KOPT-K1 (cell line): ENCODE results near the gene ELFN1.

Experiments used
- H3K27ac ChIP-seq: fragments of 200-600 bp; sonication (generic); 2 replicates; pipeline ENCODE4 v1.5.1; 2016; ENCODE audit warnings: antibody characterized with exemption, mild to moderate bottlenecking, low read depth, low read length; ENCODE audit not compliant: poor library complexity, severe bottlenecking
- H3K36me3 ChIP-seq: fragments of 200-600 bp; sonication (generic); 2 replicates; pipeline ENCODE4 v1.5.1; 2017; ENCODE audit warnings: antibody characterized with exemption, mild to moderate bottlenecking, low read length, moderate library complexity; ENCODE audit not compliant: insufficient read depth
- H3K9me3 ChIP-seq: fragments of 200-600 bp; sonication (generic); 2 replicates; pipeline ENCODE4 v1.5.1; 2017; ENCODE audit warnings: antibody characterized with exemption, low read length, mild to moderate bottlenecking; ENCODE audit not compliant: insufficient read depth, poor library complexity, severe bottlenecking

ELFN1 gene

DNA sequence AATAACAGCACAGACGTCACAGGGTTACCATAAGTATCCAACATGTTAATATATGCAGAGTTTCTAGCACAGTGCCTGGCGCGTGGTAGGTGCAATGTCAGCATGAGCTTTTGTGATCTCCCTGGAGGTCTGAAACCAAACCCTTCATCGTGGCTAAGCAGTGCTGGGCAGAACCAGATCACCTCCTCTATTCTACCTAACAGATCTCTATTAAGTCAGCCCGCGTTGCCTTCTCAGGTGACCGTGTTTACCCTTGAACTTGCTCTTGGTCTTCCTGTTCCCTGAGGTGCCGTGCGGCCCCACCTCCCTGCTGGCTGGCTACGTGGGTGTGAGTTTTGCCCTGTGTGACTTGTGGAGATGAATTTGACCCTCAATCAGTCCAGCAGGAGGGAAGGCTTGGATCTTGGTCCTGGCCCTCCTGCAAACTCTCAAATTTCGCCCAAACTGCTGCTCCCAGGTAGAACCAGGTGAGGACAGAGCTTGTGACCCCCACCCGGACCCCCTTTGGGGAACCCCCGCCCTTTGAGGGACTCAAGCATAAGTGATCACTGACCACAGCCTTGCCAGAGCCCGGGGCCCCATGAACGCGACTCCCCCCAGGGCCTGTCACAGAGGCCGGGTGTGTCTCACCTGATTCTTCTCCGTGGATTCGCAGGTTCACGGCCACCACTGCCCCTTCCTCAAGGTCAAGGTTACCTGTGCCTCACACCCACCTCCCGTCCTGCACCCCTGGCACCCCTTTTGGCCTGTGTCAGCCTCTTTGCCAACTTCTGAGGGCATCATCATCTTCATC, 54.2 kb downstream of the ELFN1 start:
- Histone ChIP-seq H3K27ac (no peak overlapping the region), H3K36me3 (no peaks in the 10 kb centered on the region), H3K9me3 (peaks cover 8% of the 10 kb centered on the region)

DNA sequence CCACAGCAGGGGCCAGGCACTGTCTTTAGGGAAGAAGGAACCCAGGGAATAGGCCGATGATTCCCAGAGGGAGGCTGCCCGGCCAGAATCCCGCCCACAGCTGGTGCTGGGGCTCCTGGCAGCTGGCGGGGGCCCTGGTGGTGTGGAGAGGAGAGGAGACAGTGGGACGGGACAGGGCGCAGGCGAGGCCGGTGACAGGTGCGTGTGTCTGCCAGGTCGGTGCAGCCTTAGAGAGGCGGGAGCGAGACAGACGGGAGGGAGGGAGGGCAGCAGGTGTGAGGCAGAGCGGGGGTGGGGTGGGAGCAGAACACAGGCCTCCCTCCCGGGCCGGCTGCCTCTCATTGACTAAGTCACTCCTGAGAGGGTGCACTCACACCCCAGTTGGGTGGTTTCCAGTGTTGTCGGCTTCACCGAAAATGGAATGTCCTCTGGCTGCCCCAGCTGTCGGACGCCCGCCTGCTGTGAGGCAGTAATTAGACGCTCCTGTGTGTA, 55.2 kb downstream of the ELFN1 start:
- no peak overlapping the region for H3K27ac ChIP-seq
- no peaks in the 10 kb centered on the region for H3K36me3 ChIP-seq

DNA sequence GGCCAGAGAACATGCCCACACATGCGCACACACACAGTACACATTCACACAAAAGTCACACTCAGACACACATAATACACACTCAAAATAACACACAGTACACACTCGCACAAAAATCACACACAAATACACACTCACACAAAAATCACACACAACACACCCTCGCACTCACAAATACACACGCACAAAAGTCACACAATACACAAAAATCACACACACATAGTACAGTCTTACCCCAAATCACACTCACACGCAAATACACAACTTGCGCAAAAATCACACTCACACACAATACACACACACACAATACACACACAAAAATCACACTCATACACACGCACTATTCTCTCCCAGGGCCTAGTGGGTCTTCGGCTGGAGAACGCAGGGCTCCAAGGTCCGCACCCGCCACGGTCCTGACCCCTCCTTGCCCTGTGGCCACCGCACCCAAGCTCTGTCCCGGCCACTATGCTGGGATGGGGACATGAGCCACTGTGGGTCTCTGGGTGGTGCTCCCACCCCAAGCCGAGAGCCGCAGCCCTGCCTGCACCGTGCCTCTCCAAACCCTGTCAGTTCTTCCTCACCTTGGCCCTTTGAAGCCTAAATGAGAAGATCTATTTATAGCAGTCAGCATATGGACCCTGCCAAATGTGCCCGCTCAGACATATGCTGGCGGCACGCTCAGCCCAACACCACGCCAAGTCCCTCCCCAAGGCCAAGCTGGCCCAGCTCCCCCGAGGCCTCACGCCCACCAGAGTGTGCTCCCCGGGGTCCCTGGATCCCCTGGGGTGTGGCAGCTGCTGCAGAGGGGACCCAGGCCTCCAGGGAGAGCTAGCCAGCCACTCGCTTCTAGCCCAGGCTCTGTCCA, 55.9 kb downstream of the ELFN1 start:
- H3K9me3 ChIP-seq = peaks cover 23% of the 10 kb centered on the region
- no peaks in the 10 kb centered on the region for H3K36me3 ChIP-seq
- no peak overlapping the region for H3K27ac ChIP-seq

More for the DNA sequence above, 55.2 kb downstream of the ELFN1 start:
- peaks cover 18% of the 10 kb centered on the region for H3K9me3 ChIP-seq

DNA sequence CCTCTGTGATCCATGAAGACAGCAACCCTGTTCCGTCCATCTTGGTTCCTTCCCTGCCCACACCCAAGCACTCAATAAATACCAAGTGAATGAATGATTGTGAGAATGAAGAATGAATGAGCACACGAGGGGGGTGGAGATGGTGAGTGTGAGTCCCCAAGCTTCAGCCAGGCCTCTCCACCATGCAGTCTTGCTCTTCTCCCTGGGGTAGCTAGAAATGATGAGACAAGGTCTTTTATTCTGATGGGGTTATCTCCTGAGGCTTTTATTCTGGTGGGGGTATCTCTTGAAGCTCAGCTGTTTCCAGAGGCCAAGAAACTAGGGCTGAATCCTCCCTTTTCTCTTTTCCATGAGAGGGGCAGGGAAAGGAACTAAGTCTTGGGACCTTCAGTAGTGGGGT, 57.0 kb downstream of the ELFN1 start:
- H3K27ac ChIP-seq = no peak overlapping the region
- H3K9me3 ChIP-seq = peaks cover 25% of the 10 kb centered on the region
- H3K36me3 ChIP-seq = no peaks in the 10 kb centered on the region

DNA sequence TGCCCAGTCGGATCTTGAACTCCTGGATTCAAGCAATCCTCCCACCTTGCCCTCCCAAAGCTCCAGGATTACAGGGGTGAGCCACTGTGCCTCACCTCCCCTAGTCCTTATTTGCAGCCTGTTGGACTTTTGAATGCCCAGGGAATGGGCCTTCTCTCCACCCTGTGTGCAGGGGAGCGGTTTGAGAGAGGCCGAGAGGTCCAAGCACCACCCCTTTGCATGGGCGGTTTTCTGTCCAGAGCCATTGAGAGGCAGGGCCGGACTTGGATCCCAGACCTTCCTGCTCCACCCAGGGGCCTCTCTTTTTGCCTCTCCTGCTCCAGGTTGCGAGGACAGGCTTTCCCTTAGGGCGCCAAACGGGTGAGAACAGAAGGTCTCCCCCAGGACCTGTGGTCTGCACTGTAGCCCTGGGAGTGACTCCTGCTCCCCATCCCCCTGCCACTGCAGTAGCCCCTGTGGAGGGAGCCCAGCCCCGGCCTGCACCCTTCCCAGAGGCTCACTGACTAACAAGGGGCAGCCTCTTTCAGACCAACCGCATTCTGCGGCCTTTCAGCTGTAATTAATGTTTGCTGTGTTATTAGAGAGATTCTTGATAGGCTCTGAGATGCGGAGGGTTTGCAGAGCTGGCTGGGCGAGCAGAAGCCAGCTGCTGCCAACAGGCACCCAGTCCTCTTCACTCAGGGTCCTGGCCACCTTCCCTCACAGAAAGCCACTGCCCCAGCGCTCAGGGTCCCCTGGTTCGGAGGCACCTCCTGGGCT, 57.9 kb downstream of the ELFN1 start:
- Histone ChIP-seq H3K36me3 (no peaks in the 10 kb centered on the region), H3K9me3 (peaks cover 25% of the 10 kb centered on the region), H3K27ac (no peak overlapping the region)

DNA sequence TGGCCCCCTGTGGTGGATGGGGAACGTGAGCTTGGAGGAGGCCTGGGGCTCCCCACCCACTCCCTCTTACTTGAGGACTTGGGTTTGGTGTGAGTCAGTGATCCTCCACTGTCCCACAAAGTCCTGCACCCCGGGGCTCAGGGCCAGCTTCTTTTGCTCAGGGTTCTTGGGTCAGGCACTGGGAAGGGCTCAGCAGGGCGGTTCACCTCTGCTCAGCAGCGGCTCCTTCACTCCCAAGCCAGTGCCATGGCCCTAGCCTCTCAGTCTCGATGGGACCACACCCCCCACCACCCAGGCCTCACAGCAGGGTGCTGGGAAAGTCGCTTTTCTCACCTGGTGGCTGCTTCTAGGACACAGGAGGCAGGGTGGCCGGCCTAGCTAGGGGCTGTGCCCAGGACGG, 59.1 kb downstream of the ELFN1 start:
- Histone ChIP-seq H3K36me3 (no peaks in the 10 kb centered on the region), H3K9me3 (peaks cover 25% of the 10 kb centered on the region), H3K27ac (no peak overlapping the region)

DNA sequence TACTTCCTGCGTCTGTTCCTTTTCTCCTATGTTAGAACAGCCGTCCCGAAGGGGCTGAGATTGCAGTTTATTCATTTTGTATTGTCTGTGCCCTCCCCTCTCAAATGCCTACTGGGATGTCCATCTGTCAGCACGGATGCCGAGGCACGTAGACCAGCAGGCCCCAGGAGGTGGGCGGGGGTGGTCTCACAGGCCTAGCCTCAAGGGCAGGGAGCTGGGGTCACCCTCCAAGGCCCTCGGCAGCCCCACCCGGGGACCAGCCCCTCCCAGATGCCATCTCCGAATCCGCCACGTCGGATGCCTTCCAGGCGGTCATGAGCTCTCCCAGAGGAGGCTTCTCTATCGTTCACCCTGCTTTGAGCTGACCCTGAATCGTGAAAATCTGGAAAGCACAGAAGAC, 59.7 kb downstream of the ELFN1 start:
- no peaks in the 10 kb centered on the region for H3K36me3 ChIP-seq
- H3K27ac ChIP-seq = no peak overlapping the region
- peaks cover 25% of the 10 kb centered on the region for H3K9me3 ChIP-seq

DNA sequence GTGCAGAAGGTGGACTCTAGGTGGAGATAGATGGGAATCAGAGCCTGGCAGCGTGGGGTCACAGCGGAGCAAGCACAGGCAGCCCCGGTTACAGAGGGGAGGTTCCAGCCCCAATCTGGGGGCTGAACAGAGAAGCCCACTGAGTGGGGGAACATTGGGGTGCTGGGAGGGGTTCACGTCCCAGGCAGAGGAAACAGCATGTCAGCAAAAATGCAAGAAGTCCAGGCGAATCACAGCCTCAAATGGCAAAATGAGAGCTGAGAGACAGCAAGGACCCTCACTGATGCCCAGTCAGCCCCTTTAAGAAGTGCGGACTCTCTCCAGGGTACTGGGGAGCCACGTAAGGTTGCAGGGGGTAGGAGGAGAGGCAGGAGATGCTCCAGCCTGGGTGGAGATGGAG, 62.0 kb downstream of the ELFN1 start:
- no peaks in the 10 kb centered on the region for H3K36me3 ChIP-seq
- H3K9me3 ChIP-seq = peaks cover 25% of the 10 kb centered on the region
- no peak overlapping the region for H3K27ac ChIP-seq

DNA sequence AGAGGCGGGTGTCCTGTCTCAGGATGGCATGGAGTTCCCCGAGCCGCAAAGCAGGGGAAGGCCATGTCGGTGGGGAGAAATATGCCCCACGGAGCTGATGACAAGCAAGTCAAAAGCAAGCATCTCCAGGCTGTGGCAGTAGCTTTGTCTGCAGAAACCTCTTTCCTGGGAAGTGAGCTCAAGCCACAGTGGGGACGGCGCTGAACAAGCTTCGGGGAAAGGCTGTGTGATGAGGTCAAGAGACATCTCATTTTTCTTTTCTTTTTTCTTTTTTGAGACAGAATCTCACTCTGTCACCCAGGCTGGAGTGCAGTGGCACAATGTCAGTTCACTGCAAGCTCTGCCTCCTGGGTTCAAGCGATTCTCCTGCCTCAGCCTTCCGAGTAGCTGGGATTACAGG, 62.6 kb downstream of the ELFN1 start:
- no peak overlapping the region for H3K27ac ChIP-seq
- peaks cover 25% of the 10 kb centered on the region for H3K9me3 ChIP-seq
- H3K36me3 ChIP-seq = no peaks in the 10 kb centered on the region

DNA sequence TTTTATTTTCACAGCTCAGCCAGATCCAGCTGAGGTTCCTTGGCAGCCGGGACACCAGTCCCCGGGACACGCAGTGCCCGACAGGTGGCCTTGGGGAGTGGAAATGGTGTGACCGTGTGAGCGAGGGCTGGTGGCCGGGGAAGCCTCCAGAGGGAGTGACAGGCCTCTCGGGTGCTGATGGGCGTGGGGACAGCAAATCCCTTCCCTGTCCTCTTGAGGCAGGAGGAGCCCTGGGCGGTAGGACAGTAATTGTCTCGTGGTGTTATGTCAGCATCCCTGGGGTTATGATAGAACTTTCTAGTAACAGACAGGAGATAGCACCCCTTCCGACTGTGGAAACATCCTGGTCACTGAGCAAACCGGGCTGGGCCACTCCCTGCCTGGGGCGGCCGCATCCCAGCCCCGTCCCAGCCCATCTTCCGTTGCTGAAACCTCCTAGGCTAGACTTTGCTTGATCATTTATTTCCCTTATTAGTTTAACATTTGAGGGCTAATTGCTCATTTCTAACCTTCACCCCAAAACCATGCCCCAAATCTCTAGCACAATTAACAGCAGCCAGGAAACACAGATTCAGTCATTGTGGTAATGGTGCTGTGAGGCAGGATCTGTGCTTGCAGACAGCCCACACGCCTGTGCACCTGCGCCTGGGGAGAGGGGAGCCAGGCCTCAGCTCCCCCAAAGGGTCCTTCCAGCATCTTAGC, 63.3 kb downstream of the ELFN1 start:
- H3K27ac ChIP-seq = no peak overlapping the region
- H3K9me3 ChIP-seq = peaks cover 25% of the 10 kb centered on the region
- H3K36me3 ChIP-seq = no peaks in the 10 kb centered on the region

DNA sequence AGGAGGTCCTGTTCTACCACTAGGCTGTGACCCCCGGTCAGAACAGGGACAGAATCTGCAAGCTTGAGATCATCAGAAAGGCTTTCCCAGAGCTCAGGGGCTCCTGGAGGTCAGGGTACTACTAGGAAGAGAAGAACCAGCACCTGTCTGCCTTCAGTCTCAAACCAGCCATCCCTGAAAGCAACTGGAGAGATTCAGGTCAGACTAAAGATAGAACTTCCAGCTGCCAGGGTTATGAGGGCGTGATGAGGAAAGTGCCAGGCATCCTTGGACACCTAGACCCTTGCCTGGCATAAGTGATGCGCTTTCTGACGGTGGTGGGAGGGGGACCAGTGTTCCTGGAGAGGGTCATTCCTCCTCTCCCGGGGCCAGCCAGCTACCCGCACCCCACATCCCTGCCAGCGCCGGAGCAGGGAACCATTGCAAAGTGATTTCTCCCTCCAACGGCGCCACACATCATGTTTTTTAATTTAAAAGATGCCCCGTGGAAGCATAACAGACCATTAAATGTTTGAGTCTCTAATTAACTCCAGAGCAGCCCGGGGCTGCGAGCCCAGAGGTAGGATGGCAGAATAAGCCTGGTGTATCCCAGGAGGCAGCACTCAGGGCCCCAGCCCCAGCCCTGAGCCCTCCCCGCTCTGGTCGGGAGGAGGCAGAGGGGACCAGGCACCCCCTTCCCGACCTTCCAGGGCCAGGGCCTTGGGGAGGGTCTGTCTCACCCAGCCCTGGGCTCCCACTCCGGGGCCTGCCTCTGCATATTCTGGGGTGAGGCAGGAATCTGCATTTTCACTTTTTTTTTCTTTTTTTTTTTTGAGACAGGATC, 64.0 kb downstream of the ELFN1 start:
- no peaks in the 10 kb centered on the region for H3K36me3 ChIP-seq
- H3K27ac ChIP-seq = no peak overlapping the region
- peaks cover 18% of the 10 kb centered on the region for H3K9me3 ChIP-seq

DNA sequence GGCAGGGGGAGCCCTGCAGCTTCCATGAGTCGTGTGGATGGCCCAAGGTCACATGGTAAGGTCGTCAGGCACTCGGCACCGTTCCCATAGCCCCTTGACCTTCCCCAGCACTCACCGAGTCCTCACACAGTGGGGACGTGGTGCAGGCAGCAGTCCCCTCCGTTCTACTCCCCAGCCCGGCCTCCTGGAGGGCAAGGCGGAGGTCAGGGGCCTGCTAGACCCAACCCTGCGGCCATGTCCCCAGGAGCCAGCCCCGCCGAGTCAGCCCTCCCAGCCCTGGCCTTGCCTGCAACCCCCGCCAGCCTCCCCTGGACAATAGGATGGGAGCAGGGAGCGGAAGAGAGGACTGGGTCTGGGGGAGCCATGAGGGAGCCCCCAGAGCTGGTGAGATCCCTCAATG, 65.2 kb downstream of the ELFN1 start:
- peaks cover 7% of the 10 kb centered on the region for H3K9me3 ChIP-seq
- H3K27ac ChIP-seq = no peak overlapping the region
- H3K36me3 ChIP-seq = no peaks in the 10 kb centered on the region

DNA sequence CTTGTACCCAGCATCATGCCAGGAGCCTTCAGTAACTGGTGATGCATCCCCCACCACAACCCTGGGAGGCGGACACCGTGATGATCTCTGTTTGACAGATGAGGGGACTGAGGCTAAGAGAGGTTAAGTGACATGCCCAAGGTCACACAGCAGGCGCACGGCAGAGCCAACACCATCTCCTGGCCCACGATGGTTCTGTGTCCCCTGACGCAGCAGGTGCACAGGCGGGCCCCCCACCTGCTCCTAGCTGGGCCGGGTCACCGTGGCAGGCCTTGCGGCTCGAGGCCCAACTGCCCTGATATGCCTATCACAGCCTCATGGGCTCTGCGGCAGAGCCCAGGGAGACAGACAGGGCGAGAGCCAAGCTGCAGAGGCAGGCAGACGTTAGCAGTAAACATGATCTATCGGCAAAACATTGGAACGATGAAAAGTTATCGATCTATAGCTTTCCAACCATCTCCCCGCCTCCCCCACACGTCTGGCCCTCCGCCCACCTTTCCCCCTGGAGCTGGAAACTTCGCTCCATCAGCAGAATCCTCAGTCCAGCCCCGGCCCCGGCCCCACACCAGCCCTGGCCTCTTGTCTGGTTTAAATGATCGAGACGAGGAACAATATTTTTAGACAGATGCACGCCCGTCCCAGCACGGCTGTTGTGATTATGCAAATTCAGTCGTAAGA, 65.9 kb downstream of the ELFN1 start:
- Histone ChIP-seq H3K27ac (no peak overlapping the region), H3K9me3 (peaks cover 3% of the 10 kb centered on the region)

More for the DNA sequence above, 65.9 kb downstream of the ELFN1 start:
- H3K36me3 ChIP-seq = no peaks in the 10 kb centered on the region
